ENCODE data around the gene SAMD3.
"Not testable (repeated sequence)": the region's sequence is repeated elsewhere in the genome, so short reads cannot be mapped to it uniquely, and the experiment has no call there.

Gene SAMD3

GRCh38 chr6:130176378-130176777 lies 46.4 kb downstream of the SAMD3 start:
- no peak for DNase-seq (ENCODE audit: low read depth in 2 of 2, low spot score in 1 of 2)

- not testable (repeated sequence) for DNase-seq (ENCODE audit: low read depth in 2 of 2, low spot score in 1 of 2)
Measured at GRCh38 chr6:130173377-130174004, 49.3 kb downstream of the SAMD3 start.

- DNase-seq (ENCODE audit: low read depth in 2 of 2, low spot score in 1 of 2), result not testable (repeated sequence)
Measured at GRCh38 chr6:130170160-130170559, 52.6 kb downstream of the SAMD3 start.

GRCh38 chr6:130167655-130168054 lies 55.1 kb downstream of the SAMD3 start:
- DNase-seq (ENCODE audit: low read depth in 2 of 2, low spot score in 1 of 2), result no peak

- DNase-seq (ENCODE audit: low read depth in 2 of 2, low spot score in 1 of 2), result no peak
Measured at GRCh38 chr6:130164251-130164650, 58.5 kb downstream of the SAMD3 start.

GRCh38 chr6:130163266-130163665 lies 59.5 kb downstream of the SAMD3 start:
- no peak for DNase-seq (ENCODE audit: low read depth in 2 of 2, low spot score in 1 of 2)

- no peak for DNase-seq (ENCODE audit: low read depth in 2 of 2, low spot score in 1 of 2)
Measured at GRCh38 chr6:130162421-130162820, 60.3 kb downstream of the SAMD3 start.

- no peak for DNase-seq (ENCODE audit: low read depth in 2 of 2, low spot score in 1 of 2)
Measured at GRCh38 chr6:130161683-130162404, 60.9 kb downstream of the SAMD3 start.

- DNase-seq (ENCODE audit: low read depth in 2 of 2, low spot score in 1 of 2), result no peak
Measured at GRCh38 chr6:130159956-130160355, 62.8 kb downstream of the SAMD3 start.

- DNase-seq (ENCODE audit: low read depth in 2 of 2, low spot score in 1 of 2), result no peak
Measured at GRCh38 chr6:130158548-130158947, 64.2 kb downstream of the SAMD3 start.

GRCh38 chr6:130158056-130158455 lies 64.7 kb downstream of the SAMD3 start:
- DNase-seq (ENCODE audit: low read depth in 2 of 2, low spot score in 1 of 2), result no peak

GRCh38 chr6:130156908-130157307 lies 65.8 kb downstream of the SAMD3 start:
- no peak for DNase-seq (ENCODE audit: low read depth in 2 of 2, low spot score in 1 of 2)

GRCh38 chr6:130152908-130153510 lies 69.7 kb downstream of the SAMD3 start:
- DNase-seq (ENCODE audit: low read depth in 2 of 2, low spot score in 1 of 2), result no peak

- no peak for DNase-seq (ENCODE audit: low read depth in 2 of 2, low spot score in 1 of 2)
Measured at GRCh38 chr6:130150906-130151305, 71.8 kb downstream of the SAMD3 start.

- DNase-seq (ENCODE audit: low read depth in 2 of 2, low spot score in 1 of 2), result not testable (repeated sequence)
Measured at GRCh38 chr6:130149016-130149415, 73.7 kb downstream of the SAMD3 start.

GRCh38 chr6:130148181-130148580 lies 74.6 kb downstream of the SAMD3 start:
- DNase-seq (ENCODE audit: low read depth in 2 of 2, low spot score in 1 of 2), result no peak

GRCh38 chr6:130147111-130147510 lies 75.6 kb downstream of the SAMD3 start:
- no peak for DNase-seq (ENCODE audit: low read depth in 2 of 2, low spot score in 1 of 2)

GRCh38 chr6:130143709-130144108 lies 79.0 kb downstream of the SAMD3 start:
- no peak for DNase-seq (ENCODE audit: low read depth in 2 of 2, low spot score in 1 of 2)

- no peak for DNase-seq (ENCODE audit: low read depth in 2 of 2, low spot score in 1 of 2)
Measured at GRCh38 chr6:130140084-130140483, 82.7 kb downstream of the SAMD3 start.

GRCh38 chr6:130138909-130139242 lies 83.9 kb downstream of the SAMD3 start:
- no peak for DNase-seq (ENCODE audit: low read depth in 2 of 2, low spot score in 1 of 2)

- no peak for DNase-seq (ENCODE audit: low read depth in 2 of 2, low spot score in 1 of 2)
Measured at GRCh38 chr6:130138116-130138908, 84.4 kb downstream of the SAMD3 start.

- no peak for DNase-seq (ENCODE audit: low read depth in 2 of 2, low spot score in 1 of 2)
Measured at GRCh38 chr6:130136798-130137197, 86.0 kb downstream of the SAMD3 start.
